RKO (cell line): Measurements from ENCODE around the gene SYNJ2BP.
"Not testable (repeated sequence)": the region's sequence is repeated elsewhere in the genome, so short reads cannot be mapped to it uniquely, and the experiment has no call there.

ENCODE experiments used
- DNase-seq: peaks from one replicate; pipeline ENCODE4 v3.0.0-alpha.2; 2016; ENCODE audit warnings: low spot score

Gene SYNJ2BP, protein sequence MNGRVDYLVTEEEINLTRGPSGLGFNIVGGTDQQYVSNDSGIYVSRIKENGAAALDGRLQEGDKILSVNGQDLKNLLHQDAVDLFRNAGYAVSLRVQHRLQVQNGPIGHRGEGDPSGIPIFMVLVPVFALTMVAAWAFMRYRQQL

DNA sequence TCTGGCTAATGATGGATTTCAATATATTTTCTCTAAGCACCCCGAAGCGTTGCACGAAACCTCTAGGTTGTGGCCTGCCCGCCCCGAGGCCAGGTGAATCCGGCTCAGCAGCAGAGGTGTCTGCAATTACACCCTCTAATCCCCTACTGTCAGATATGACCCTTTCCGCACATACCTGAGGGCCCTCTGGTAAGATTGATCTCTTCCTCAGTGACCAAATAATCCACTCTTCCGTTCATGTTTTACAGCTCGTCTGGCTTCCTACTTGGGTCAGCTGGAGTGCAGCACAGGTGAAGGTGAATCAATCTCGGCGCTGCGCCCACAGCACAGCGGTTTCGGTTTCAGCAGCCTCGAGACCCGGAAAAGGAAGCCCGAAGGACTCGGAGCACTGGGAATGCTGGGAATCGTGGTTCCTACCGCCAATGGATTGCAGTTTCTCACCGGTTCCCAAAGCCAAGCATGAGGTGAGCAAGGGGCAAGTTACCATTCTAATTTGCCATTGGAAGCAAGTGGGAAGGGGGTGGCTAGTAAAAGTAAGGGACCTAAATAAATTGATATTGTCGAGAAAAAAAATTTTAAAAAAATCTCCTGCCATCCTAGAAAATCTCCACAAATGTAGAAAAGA is at the start of gene SYNJ2BP:
SYNJ2BP (minus strand) TSS at position 366 of the 625 bp plus-strand sequence; CDS start at position 239, 127 bp downstream.
- DNase-seq: peak; percentile 86

DNA sequence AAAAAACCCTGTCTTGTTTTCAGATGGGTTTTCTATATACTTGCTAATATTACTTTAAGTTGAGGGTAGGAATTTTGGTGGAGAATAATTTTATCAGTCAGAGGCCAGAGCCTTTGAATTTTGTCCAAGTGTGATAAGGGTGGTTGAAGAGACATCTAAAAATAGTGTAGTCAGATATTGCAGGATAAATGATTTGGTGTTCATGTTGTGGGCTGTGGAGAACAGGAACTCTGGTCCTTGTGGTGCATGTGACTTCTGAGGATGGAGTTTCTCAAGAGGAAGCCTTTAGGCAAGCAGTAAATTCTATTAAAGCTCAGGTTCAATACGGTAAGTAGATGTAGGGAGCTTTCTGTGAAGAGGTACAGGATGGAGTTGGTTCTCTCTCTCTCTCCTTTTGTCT is 37.8 kb upstream of the SYNJ2BP start:
- DNase-seq: no peak

DNA sequence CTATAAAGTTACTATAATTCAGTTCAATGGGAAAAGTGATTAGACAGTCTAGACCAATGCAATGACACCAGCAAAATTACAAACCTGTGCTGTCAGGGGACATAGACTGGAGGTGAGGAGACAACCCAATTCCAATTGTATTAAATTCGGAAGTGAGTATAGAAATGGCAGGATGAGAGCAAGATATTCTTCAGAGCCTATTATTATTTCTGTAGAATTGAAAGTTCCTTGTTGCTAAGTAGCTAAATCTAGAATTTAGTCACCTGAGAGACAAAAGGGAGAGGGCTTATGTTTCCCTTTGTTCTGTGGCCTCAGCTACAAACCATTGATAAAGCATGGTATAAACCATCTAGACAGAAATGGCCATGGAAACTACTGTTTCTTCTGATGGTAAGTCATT is 35.0 kb upstream of the SYNJ2BP start, which contains the start of gene ADAM21:
ADAM21 (plus strand) TSS at position 301 of the 400 bp plus-strand sequence. CDS start 5,326 bp downstream, outside the sequence.
- DNase-seq: no peak

DNA sequence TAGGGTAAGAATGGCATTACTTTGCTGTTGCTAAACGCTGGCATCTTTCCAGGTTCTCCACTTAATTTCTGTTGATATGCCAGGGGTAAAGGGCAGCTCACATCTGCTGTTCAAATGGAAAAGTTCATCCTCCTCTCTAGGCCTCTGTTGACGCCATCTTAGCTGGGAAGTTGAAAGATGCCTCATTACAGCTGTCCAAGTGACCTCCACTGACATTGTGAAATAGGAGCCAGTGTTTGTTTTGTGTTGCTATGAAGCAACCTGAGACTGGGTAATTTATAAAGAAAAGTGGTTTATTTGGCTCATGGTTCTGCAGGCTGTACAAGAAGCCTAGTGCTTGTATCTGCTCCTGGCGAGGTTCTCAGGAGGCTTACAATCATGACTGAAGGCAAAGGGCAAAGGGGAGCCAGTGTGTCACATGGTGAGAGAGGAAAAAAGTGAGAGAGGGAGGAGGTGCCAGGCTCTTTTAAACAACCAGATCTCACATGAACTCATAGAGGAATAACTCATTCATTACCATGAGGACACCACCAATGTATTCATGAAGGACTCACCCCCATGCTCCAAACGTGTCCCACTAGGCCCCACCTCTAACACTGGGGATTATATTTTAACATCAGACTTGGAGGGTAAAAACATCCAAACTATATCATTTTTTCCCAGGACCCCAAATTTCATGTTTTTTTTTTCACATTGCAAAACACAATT is 31.9 kb upstream of the SYNJ2BP start:
- DNase-seq: no peak

DNA sequence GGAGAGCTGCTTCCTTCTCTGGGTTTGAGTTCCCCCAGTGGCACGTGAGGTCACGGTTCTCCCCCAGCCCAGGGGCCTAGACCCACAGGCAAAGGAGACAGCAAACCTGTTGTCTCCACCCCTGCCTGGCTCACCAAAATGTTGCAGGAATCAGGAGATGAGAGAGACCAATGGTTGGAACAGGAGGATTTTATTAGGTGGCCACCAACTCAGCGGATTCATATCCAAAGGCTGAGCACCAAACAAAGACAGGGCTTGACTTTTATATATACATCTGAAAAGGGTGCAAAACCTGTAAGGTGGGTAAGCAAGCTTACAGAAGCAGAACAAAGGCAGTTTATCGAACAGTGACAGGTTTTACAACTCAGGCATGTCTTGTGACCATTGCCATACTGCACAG is 25.9 kb upstream of the SYNJ2BP start:
- no peak for DNase-seq

DNA sequence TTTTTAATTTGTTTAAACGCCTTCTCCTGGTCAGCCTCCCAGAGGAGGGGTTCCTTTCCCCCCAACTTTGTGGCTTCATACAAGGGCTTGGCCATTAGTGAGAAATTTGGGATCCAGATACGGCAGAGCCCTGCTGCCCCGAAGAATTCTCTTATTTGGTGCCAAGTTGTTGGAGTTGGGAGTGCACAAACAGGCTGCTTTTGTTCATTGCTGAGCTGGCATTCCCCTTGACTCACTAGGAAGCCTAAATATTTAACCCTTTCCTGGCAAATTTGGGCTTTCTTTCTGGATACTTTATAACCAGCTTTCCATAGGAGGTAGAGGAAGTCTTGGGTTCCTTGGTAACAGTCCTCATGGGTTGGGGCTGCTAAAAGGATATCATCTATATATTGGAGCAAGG is 24.8 kb upstream of the SYNJ2BP start:
- DNase-seq: no peak

DNA sequence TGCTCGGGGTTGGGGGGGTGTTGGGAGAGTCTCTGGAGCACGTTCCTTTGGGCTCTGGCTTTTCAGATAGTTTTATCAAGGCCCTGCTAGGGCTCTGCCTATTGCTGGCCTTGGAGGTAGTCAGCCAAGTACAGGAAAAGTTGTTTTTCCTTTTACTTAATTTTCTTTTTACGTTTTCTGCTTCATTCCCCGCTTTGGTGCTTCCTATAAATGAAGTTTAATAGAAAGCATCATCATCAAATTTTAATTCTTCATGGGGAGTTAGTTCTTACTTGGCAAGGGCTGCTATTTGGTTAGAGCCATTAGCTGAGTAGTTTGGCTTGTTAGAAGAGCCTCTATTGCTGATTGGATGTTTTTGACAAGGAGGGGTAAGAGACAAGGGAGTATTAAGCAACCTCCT is 20.0 kb upstream of the SYNJ2BP start:
- no peak for DNase-seq

DNA sequence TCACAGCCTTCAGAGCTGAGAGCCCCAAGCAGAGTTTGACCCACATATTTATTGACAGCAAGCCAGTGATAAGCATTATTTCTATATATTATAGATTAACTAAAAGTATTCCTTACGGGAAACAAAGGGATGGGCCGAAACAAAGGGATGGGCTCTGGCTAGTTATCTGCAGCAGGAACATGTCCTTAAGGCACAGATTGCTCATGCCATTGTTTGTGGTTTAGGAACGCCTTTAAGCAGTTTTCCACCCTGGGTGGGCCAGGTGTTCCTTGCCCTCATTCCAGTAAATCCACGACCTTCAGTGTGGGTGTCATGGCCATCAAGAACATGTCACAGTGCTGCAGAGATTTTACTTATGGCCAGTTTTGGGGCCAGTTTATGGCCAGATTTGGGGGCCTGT is 9.7 kb upstream of the SYNJ2BP start:
- not testable (repeated sequence) for DNase-seq

DNA sequence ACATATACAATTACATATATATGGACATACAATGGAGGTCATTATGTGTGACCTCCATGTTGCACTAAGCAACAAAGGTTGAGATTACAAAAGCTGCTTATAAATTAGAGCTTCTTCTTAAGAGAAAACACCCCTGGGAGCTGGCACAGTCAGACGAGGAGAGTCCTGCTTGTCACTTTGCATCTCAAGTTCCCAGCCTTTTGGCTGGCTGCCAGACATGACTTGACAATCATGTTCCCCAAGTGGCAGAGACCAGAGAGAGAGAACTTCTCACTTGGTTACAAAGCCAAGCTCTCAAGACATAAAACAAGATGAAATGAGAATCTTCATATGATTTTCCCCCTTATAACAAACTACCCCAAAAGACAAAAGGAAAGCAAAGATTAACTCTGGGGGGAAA is 8.5 kb upstream of the SYNJ2BP start:
- DNase-seq: no peak

DNA sequence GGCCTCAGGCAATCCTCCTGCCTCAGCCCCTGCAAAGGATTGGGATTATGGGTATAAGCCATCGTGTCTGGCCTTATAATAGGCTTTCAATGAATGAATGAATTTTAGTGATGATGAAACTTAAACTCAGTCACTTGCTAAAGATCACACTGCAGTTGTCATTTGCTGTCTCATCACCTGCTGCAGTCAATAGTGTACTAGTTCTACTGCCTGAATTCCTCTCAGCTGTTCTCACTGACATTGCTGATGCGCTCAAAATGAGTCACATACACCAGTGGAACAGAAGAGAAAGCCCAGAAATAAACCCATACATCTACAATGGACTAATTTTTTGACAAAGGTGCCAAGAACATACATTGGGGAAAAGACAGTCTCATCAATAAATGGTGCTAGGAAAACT is 5.6 kb upstream of the SYNJ2BP start:
- DNase-seq: no peak

DNA sequence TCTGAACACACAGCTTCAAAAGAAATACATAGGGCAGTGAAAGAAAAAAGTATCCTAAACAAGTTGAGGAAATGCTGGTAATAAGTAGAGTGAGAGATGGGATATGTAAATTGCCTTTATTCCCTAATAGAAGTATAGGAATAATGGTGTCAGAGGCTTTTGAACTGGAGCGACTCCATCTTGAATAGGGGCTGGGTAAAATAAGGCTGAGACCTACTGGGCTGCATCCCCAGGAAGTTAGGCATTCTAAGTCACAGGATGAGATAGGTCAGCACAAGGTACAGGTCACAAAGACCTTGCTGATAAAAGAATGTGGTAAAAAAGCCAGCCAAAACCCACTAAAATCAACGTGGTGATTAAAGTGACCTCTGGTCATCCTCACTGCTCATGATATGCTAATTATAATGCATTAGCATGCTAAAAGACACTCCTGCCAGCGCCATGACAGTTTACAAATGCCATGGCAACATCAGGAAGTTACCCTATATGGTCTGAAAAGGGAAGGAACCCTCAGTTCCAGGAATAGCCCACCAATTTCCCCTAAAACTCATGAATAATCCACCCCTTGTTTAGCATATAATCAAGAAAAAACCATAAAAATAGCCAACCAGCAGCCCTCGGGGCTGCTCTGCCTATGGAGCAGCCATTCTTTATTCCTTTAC is 2.5 kb upstream of the SYNJ2BP start:
- not testable (repeated sequence) for DNase-seq

DNA sequence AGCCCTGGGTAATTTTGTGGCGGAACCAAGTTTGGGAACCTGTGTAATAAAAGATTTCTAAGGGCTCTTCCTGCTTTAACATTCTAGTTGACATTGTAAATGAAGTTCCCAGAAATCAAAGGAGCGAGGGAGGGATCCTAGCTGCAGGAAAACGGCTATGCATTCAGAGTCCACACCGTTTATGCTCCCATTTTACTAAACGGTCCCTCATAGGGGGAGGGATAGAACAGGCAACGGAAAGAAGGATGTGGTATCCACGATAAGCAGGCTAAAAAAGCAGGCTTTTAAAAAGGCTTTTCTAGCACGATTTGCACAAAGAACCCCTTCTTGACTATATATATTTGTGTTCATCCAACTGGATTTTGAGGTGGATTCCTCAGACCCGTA is 559 bp downstream of the SYNJ2BP start:
- DNase-seq: peak; percentile 28

DNA sequence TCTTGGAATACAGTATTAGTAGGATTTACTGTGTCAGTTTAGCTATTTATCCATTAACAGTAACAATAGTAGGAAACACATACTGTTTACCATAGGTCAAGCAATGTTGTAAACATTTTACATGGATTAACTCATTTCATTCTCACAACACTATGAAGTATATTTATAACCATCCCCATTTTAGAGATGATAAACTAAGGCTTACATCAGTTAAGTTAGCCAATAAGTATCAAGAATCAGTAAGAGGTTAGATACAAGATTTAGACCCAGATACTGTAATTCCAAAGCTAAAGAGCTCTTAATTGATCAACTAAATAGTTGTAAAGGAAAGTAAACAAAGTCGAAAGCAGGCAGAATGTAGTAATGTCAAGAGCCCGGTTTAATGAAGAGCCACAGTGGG is 1.1 kb downstream of the SYNJ2BP start:
- no peak for DNase-seq

DNA sequence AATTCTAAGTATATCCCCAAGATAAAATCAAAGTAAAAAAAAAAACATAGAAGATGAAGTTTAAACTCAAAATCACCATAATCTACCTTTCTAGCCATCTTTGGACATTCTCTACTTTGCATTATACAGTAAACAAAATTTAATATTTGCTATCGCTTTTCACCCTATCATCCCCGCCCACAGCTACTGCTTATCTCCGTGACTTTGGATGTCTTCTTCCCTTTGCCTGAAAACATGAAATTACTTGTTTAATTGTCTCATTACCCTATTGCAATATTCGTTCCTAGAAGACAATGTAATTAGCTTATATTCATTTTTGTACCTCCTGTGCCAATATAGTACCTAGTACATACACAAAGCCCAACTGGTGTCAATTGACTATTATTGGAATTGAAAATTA is 9.3 kb downstream of the SYNJ2BP start:
- DNase-seq: no peak

DNA sequence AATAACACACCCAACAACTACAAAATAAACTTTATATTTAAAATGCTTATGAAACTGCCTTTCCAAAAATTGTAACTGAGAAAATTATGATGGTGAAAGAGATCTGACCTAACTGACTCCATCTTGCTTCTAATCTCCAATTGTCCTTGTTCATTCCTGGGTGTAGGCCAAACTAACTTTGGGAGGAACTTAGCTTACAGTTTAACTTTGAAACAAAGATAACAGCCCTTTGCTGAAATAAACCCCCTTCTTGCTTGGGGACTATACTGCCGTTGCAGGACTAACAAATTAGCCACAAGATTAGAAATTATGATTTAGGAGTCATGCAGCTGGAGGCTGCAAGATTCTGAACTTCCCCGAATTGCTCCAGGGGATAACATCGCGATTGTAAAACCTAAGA is 10.7 kb downstream of the SYNJ2BP start:
- DNase-seq: not testable (repeated sequence)

DNA sequence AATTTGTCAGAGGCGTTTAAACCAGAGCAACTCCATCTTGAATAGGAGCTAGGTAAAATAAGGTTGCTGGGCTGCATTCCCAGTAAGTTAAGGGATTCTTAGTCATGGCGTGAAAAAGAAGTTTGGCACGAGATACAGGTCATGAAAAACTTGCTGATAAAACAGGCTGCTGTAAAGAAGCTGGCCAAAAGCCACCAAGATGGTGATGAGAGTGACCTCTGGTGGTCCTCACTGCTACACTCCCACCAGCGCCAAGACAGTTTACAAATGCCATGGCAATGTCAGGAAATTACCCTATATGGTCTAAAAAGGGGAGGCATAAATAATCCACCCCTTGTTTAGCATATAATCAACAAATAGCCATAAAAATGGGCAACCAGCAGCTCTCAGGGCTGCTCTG is 13.6 kb downstream of the SYNJ2BP start:
- not testable (repeated sequence) for DNase-seq

DNA sequence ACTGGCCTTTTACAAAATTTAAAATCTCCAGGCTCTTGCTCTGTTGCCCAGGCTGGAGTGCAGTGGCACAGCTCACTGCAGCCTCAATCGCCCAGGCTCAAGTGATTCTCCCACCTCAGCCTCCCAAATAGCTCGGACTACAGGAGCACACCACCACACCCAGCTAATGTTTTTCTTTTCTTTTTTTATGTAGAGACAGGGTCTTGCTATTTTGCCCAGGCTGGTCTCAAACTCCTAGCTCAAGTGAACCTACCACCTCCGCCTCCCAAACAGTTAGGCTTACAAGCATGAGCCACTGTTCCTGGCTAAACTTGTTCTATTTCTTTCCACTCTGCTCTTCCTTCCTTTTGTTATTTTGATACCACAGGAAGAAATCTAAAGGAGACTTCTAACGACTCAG is 15.2 kb downstream of the SYNJ2BP start:
- no peak for DNase-seq

DNA sequence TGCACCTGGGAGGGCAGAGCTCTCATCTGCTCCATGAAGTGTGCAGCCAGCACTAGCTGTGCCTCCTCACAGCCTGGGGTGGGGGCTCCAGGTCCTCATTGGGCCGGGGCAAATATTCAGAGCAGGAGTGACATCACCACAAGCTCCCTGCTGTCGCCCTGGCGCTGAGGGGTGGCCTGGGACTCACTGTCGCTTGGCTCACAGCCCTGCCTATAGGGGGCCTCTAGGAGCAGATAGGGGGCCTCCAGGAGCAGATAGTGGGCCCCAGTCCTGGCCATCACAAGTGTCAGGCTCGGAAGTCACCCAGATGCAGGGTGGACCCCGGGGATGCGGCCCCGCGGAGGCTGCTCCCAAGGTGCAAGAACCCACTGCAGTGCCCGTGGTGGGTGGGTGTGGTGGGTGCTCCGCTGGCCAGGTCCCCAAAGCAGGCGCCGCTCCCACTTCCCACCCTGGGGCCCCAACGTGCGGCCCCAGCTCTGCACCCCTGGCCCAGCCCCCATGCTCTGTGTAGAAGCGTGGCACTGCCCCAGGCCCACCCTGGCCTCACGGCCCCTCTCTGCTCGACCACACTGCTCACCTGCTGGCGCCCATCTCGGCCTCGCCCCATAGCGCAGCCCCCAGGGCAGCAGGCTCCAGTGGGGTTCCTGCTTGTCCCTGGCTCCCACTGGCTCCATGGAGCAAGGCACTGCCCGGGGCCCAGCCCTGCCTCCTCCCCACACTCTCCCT is 18.0 kb downstream of the SYNJ2BP start:
- DNase-seq: no peak

DNA sequence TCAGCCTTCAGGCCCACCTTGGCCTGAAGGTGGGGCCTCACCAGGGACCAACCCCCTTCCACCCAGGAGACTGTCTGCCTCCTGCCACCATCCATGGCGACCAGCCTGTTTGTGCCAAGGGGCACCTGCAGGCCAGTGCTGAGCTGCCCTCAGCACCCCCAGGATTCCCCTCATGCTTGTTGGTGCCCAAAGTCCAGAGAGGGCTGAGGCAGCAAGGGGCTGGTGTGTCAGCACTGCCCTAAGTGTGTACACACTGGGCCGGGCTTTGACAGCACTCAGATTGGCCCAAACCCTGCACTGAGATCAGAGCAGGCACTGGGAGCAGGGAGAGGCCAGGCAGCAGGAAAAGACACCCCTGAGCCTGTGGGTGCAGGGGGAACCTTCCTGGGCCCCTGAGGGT is 18.6 kb downstream of the SYNJ2BP start:
- DNase-seq: no peak

DNA sequence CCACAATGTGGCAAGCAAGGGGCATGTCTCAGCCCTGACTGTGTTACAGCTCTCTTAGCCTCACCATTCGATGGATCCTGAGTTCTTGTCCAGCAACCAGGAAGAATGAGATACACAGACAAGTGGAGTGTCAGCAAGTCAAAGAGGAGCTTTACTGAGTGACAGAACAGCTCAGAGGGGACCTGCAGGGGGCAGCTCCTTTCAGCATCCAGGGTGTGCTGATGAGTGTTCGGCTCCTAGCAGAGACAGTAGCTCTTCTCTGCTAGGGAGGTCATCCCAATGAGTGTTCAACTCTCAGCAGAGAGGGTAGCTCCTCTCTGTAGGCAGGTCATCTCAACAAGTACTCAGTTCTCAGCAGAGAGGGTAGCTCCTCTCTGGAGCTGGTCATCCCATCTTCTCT is 19.1 kb downstream of the SYNJ2BP start:
- DNase-seq: no peak

DNA sequence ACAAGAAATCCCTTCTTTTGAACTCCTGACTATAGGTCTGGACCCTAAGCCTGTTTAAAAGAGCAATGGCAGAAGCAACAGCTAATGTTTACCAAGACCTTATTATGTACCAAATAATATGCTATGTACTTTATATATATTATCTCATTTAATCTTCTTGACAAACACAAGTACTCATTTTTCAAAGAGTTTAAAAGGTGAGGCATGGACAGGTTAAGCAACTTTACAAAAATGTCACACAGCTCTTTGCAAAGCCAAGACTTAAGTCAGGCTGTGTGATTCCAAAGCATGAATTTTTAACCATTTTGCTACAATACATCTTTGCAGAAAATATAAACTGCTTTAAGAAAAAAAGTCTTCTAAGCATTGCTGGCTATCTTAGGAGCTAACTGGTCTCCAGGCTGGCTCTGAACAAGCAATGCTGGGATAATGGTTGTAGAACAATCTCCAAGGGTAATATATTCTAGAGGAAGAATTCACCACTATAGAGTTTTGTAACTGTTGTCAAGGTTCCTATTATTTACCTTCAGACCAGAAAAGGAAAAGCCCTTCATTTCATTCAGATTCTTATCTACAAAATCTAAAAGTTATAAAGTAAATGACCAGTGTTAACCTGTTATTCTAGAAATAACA is 22.1 kb downstream of the SYNJ2BP start:
- no peak for DNase-seq

DNA sequence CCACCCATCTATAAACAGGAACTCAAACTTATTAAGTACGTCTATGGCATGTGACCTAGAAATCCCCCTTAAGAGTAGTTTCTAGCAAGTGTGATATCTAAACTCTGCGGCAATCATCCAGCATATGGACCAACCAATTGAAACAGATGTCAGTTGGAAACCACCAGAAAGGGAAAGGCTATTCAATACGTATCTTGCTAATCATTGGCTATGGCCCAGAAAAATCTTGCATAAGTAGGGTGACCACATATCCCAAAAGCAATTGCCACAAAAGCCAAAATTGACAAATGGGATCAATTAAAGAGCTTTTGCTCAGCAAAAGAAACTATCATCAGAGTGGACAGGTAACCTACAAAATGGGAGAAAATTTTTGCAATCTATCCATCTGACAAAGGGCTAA is 24.2 kb downstream of the SYNJ2BP start:
- no peak for DNase-seq
